ENCODE data around the gene LHCGR. TPM values are rescaled to one million over a fixed set of nuclear protein-coding genes. Genes with fewer than 3 reads are reported as not detected.
"Not testable (repeated sequence)": the region's sequence is repeated elsewhere in the genome, so short reads cannot be mapped to it uniquely, and the experiment has no call there.

Gene LHCGR
- total RNA-seq, 3 donors from 2014 or later, result not detected

GRCh38 chr2:48709096-48710034 lies 46.2 kb downstream of the LHCGR start:
- ATAC-seq, result no peak
- Mint-ChIP-seq H3K36me3 (ENCODE audit: insufficient read depth) (no peaks in the 10 kb centered on the region), H3K9me3 (no peaks in the 10 kb centered on the region)

GRCh38 chr2:48707466-48707865 lies 48.1 kb downstream of the LHCGR start:
- Mint-ChIP-seq H3K9me3 (no peaks in the 10 kb centered on the region), H3K4me3 (no peak overlapping the region), H3K36me3 (ENCODE audit: insufficient read depth) (no peaks in the 10 kb centered on the region), H3K4me1 (ENCODE audit: low read depth) (no peaks in the 10 kb centered on the region), H3K27me3 (ENCODE audit: low read depth) (peaks cover 7% of the 10 kb centered on the region)
- no peak for DNase-seq
- ATAC-seq, result no peak

More at GRCh38 chr2:48709096-48710034, 46.2 kb downstream of the LHCGR start:
- Mint-ChIP-seq H3K4me1 (ENCODE audit: low read depth) (no peaks in the 10 kb centered on the region), H3K4me3 (no peak overlapping the region), H3K27me3 (ENCODE audit: low read depth) (peaks cover 7% of the 10 kb centered on the region)
- no peak for DNase-seq

GRCh38 chr2:48703621-48704020 lies 51.9 kb downstream of the LHCGR start:
- ATAC-seq; H3K4me3 Mint-ChIP-seq; H3K36me3 Mint-ChIP-seq (ENCODE audit: insufficient read depth); H3K9me3 Mint-ChIP-seq; DNase-seq; H3K27me3 Mint-ChIP-seq (ENCODE audit: low read depth); H3K4me1 Mint-ChIP-seq (ENCODE audit: low read depth): not testable (repeated sequence)

- H3K4me1 Mint-ChIP-seq (ENCODE audit: low read depth), result no peaks in the 10 kb centered on the region
- no peak overlapping the region for H3K4me3 Mint-ChIP-seq
Observed at GRCh38 chr2:48699348-48699930, 56.1 kb downstream of the LHCGR start.

GRCh38 chr2:48696881-48697280 lies 58.6 kb downstream of the LHCGR start:
- H3K27me3 Mint-ChIP-seq (ENCODE audit: low read depth), result no peaks in the 10 kb centered on the region
- DNase-seq (no peak), ATAC-seq (no peak)
- H3K36me3 Mint-ChIP-seq (ENCODE audit: insufficient read depth), result no peaks in the 10 kb centered on the region
- H3K4me1 Mint-ChIP-seq (ENCODE audit: low read depth), result no peaks in the 10 kb centered on the region
- no peak overlapping the region for H3K4me3 Mint-ChIP-seq
- H3K9me3 Mint-ChIP-seq, result no peaks in the 10 kb centered on the region

More at GRCh38 chr2:48699348-48699930, 56.1 kb downstream of the LHCGR start:
- no peaks in the 10 kb centered on the region for H3K27me3 Mint-ChIP-seq (ENCODE audit: low read depth)
- no peaks in the 10 kb centered on the region for H3K9me3 Mint-ChIP-seq
- H3K36me3 Mint-ChIP-seq (ENCODE audit: insufficient read depth), result no peaks in the 10 kb centered on the region
- no peak for ATAC-seq
- no peak for DNase-seq

GRCh38 chr2:48695991-48696390 lies 59.5 kb downstream of the LHCGR start:
- Mint-ChIP-seq H3K9me3 (no peaks in the 10 kb centered on the region), H3K4me1 (ENCODE audit: low read depth) (no peaks in the 10 kb centered on the region), H3K27me3 (ENCODE audit: low read depth) (no peaks in the 10 kb centered on the region), H3K4me3 (no peak overlapping the region), H3K36me3 (ENCODE audit: insufficient read depth) (no peaks in the 10 kb centered on the region)
- ATAC-seq (no peak), DNase-seq (no peak)

- H3K27me3 Mint-ChIP-seq (ENCODE audit: low read depth), result no peaks in the 10 kb centered on the region
- H3K9me3 Mint-ChIP-seq, result no peaks in the 10 kb centered on the region
- ATAC-seq (no peak), DNase-seq (no peak)
- H3K4me3 Mint-ChIP-seq, result no peak overlapping the region
- H3K36me3 Mint-ChIP-seq (ENCODE audit: insufficient read depth), result no peaks in the 10 kb centered on the region
- no peaks in the 10 kb centered on the region for H3K4me1 Mint-ChIP-seq (ENCODE audit: low read depth)
Observed at GRCh38 chr2:48694149-48694548, 61.4 kb downstream of the LHCGR start.

- Mint-ChIP-seq H3K36me3 (ENCODE audit: insufficient read depth) (no peaks in the 10 kb centered on the region), H3K27me3 (ENCODE audit: low read depth) (no peaks in the 10 kb centered on the region), H3K4me1 (ENCODE audit: low read depth) (no peaks in the 10 kb centered on the region), H3K9me3 (no peaks in the 10 kb centered on the region), H3K4me3 (no peak overlapping the region)
- ATAC-seq (no peak), DNase-seq (no peak)
Observed at GRCh38 chr2:48693645-48694044, 61.9 kb downstream of the LHCGR start.

GRCh38 chr2:48693066-48693465 lies 62.5 kb downstream of the LHCGR start:
- Mint-ChIP-seq H3K4me1 (ENCODE audit: low read depth) (no peaks in the 10 kb centered on the region), H3K9me3 (no peaks in the 10 kb centered on the region), H3K4me3 (no peak overlapping the region), H3K36me3 (ENCODE audit: insufficient read depth) (no peaks in the 10 kb centered on the region), H3K27me3 (ENCODE audit: low read depth) (no peaks in the 10 kb centered on the region)
- DNase-seq, result no peak
- no peak for ATAC-seq

- Mint-ChIP-seq H3K27me3 (ENCODE audit: low read depth) (no peaks in the 10 kb centered on the region), H3K4me1 (ENCODE audit: low read depth) (no peaks in the 10 kb centered on the region), H3K4me3 (no peak overlapping the region), H3K9me3 (no peaks in the 10 kb centered on the region), H3K36me3 (ENCODE audit: insufficient read depth) (no peaks in the 10 kb centered on the region)
- DNase-seq, result no peak
- ATAC-seq, result no peak
Observed at GRCh38 chr2:48691935-48692691, 63.4 kb downstream of the LHCGR start.

GRCh38 chr2:48685126-48685525 lies 70.4 kb downstream of the LHCGR start:
- ATAC-seq (no peak), DNase-seq (no peak)
- no peak overlapping the region for H3K4me3 Mint-ChIP-seq
- H3K4me1 Mint-ChIP-seq (ENCODE audit: low read depth), result no peaks in the 10 kb centered on the region
- H3K27me3 Mint-ChIP-seq (ENCODE audit: low read depth), result peaks cover 7% of the 10 kb centered on the region
- H3K36me3 Mint-ChIP-seq (ENCODE audit: insufficient read depth), result no peaks in the 10 kb centered on the region
- H3K9me3 Mint-ChIP-seq, result no peaks in the 10 kb centered on the region

GRCh38 chr2:48677450-48677849 lies 78.1 kb downstream of the LHCGR start:
- H3K4me3 Mint-ChIP-seq, result no peak overlapping the region
- H3K9me3 Mint-ChIP-seq, result no peaks in the 10 kb centered on the region
- H3K27me3 Mint-ChIP-seq (ENCODE audit: low read depth), result peaks cover 6% of the 10 kb centered on the region
- no peaks in the 10 kb centered on the region for H3K36me3 Mint-ChIP-seq (ENCODE audit: insufficient read depth)
- H3K4me1 Mint-ChIP-seq (ENCODE audit: low read depth), result no peaks in the 10 kb centered on the region
- DNase-seq, result no peak
- no peak for ATAC-seq

GRCh38 chr2:48674933-48675332 lies 80.6 kb downstream of the LHCGR start:
- H3K4me3 Mint-ChIP-seq, result no peak overlapping the region
- ATAC-seq (no peak), DNase-seq (no peak)
- H3K4me1 Mint-ChIP-seq (ENCODE audit: low read depth), result no peaks in the 10 kb centered on the region
- H3K36me3 Mint-ChIP-seq (ENCODE audit: insufficient read depth), result no peaks in the 10 kb centered on the region
- peaks cover 3% of the 10 kb centered on the region for H3K27me3 Mint-ChIP-seq (ENCODE audit: low read depth)
- H3K9me3 Mint-ChIP-seq, result no peaks in the 10 kb centered on the region

GRCh38 chr2:48673581-48673980 lies 81.9 kb downstream of the LHCGR start:
- Mint-ChIP-seq H3K36me3 (ENCODE audit: insufficient read depth) (no peaks in the 10 kb centered on the region), H3K4me3 (no peak overlapping the region), H3K27me3 (ENCODE audit: low read depth) (no peaks in the 10 kb centered on the region), H3K4me1 (ENCODE audit: low read depth) (no peaks in the 10 kb centered on the region), H3K9me3 (no peaks in the 10 kb centered on the region)
- DNase-seq (no peak), ATAC-seq (no peak)
